H1 (cell line): ENCODE measurements around the gene MICA. TPM values are rescaled to one million over a fixed set of nuclear protein-coding genes. Genes with fewer than 3 reads are reported as not detected.

Source experiments
- CTBP2 ChIP-seq: IDR thresholded peaks from 2 replicates; pipeline ENCODE4 v1.7.0; 2011; ENCODE audit warnings: borderline replicate concordance, mild to moderate bottlenecking, moderate library complexity, mixed read lengths, low read length; ENCODE audit not compliant: insufficient read depth, insufficient read length
- EZH2 ChIP-seq: fragments of 200-600 bp; sonication (generic); IDR thresholded peaks from 2 replicates; pipeline ENCODE4 v1.7.1; 2012; ENCODE audit warnings: low read depth, mild to moderate bottlenecking, moderate library complexity, low read length, inconsistent platforms; ENCODE audit not compliant: severe bottlenecking
- KDM4A ChIP-seq: IDR thresholded peaks from one replicate; pipeline ENCODE4 v1.7.1; 2012; ENCODE audit warnings: low read depth, mild to moderate bottlenecking, moderate library complexity, low read length, inconsistent platforms; ENCODE audit not compliant: severe bottlenecking
- POLR2AphosphoS5 ChIP-seq: IDR thresholded peaks from 2 replicates; pipeline ENCODE4 v1.6.1; 2011; ENCODE audit warnings: low read depth, low read length
- POU5F1 ChIP-seq: IDR thresholded peaks from 2 replicates; pipeline ENCODE4 v1.6.1; 2011; ENCODE audit warnings: low read depth, mild to moderate bottlenecking, low read length, moderate library complexity
- RBBP5 ChIP-seq: IDR thresholded peaks from 2 replicates; pipeline ENCODE4 v1.7.1; 2012; ENCODE audit warnings: low read depth, mild to moderate bottlenecking, inconsistent platforms, low read length, moderate library complexity, borderline replicate concordance
- RNF2 ChIP-seq: fragments of 200-900, 300-1000 bp; sonication (generic); IDR thresholded peaks from 2 replicates; pipeline ENCODE4 v1.7.1; 2016; ENCODE audit warnings: borderline replicate concordance, low read depth, mild to moderate bottlenecking, antibody characterized with exemption, low read length; ENCODE audit not compliant: poor library complexity, severe bottlenecking; ENCODE audit errors: missing control alignments
- polyA plus RNA-seq, 7 experiments: library from polyadenylated mRNA; depleted of rRNA in 3 of 7; stranded (reverse) in 5 of 7; unstranded in 2 of 7; fragments of >200 nt in 5 of 7; fragments of 200-250 nt in 2 of 7; gene quantifications; 1 replicate in 5 of 7; 2 replicates in 1 of 7; 4 replicates in 1 of 7; pipeline versions ENCODE4 v1.2.1 to v1.2.3, GENCODE V29; 2011 to 2013; ENCODE audit warnings: missing spikeins in 2 of 7, mixed read lengths in 2 of 7
- total RNA-seq: library from RNA; stranded (reverse); fragmentation: NEBNext Ultra II Directional; extraction: Animal tissue kit (Norgen Biotek cat#: 25700); gene quantifications from 2 replicates; pipeline ENCODE4 v1.2.1, GENCODE V29; 2021
- TF ChIP-seq, protein P1 (sequence below): fragments of 300-600 bp; sonication (generic); IDR thresholded peaks from 2 replicates; pipeline ENCODE4 v1.7.1; 2012; ENCODE audit warnings: low read length, moderate library complexity, mild to moderate bottlenecking, inconsistent platforms; ENCODE audit not compliant: insufficient replicate concordance
- TF ChIP-seq, protein P2 (sequence below): IDR thresholded peaks from 2 replicates; pipeline ENCODE4 v1.6.1; 2011; ENCODE audit warnings: low read length, improper control_type of control experiment

Gene MICA
- total and polyA plus RNA-seq, 2 of the 8 experiments (the other 6 are each of a cell fraction or from before 2014, with no cell fraction given) = 12.5 to 16.3 TPM

DNA sequence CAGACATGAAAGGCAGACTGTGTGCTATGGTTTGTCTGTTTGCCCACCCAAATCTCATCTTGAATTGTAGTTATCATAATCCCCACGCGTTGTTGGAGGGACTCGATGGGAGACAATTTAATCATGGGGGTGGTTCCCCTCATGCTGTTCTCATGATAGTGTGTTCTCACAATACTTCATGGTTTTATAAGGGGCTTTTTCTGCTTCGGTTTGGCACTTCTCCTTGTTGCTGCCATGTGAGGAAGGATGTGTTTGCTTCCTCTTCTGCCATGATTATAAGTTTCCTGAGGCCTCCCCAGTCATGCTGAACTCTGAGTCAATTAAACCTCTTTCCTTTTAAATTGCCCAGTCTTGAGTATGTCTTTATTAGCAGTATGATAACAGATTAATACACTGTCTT, 47.4 kb downstream of the MICA start (continued):
- TF ChIP-seq, protein P1, sequence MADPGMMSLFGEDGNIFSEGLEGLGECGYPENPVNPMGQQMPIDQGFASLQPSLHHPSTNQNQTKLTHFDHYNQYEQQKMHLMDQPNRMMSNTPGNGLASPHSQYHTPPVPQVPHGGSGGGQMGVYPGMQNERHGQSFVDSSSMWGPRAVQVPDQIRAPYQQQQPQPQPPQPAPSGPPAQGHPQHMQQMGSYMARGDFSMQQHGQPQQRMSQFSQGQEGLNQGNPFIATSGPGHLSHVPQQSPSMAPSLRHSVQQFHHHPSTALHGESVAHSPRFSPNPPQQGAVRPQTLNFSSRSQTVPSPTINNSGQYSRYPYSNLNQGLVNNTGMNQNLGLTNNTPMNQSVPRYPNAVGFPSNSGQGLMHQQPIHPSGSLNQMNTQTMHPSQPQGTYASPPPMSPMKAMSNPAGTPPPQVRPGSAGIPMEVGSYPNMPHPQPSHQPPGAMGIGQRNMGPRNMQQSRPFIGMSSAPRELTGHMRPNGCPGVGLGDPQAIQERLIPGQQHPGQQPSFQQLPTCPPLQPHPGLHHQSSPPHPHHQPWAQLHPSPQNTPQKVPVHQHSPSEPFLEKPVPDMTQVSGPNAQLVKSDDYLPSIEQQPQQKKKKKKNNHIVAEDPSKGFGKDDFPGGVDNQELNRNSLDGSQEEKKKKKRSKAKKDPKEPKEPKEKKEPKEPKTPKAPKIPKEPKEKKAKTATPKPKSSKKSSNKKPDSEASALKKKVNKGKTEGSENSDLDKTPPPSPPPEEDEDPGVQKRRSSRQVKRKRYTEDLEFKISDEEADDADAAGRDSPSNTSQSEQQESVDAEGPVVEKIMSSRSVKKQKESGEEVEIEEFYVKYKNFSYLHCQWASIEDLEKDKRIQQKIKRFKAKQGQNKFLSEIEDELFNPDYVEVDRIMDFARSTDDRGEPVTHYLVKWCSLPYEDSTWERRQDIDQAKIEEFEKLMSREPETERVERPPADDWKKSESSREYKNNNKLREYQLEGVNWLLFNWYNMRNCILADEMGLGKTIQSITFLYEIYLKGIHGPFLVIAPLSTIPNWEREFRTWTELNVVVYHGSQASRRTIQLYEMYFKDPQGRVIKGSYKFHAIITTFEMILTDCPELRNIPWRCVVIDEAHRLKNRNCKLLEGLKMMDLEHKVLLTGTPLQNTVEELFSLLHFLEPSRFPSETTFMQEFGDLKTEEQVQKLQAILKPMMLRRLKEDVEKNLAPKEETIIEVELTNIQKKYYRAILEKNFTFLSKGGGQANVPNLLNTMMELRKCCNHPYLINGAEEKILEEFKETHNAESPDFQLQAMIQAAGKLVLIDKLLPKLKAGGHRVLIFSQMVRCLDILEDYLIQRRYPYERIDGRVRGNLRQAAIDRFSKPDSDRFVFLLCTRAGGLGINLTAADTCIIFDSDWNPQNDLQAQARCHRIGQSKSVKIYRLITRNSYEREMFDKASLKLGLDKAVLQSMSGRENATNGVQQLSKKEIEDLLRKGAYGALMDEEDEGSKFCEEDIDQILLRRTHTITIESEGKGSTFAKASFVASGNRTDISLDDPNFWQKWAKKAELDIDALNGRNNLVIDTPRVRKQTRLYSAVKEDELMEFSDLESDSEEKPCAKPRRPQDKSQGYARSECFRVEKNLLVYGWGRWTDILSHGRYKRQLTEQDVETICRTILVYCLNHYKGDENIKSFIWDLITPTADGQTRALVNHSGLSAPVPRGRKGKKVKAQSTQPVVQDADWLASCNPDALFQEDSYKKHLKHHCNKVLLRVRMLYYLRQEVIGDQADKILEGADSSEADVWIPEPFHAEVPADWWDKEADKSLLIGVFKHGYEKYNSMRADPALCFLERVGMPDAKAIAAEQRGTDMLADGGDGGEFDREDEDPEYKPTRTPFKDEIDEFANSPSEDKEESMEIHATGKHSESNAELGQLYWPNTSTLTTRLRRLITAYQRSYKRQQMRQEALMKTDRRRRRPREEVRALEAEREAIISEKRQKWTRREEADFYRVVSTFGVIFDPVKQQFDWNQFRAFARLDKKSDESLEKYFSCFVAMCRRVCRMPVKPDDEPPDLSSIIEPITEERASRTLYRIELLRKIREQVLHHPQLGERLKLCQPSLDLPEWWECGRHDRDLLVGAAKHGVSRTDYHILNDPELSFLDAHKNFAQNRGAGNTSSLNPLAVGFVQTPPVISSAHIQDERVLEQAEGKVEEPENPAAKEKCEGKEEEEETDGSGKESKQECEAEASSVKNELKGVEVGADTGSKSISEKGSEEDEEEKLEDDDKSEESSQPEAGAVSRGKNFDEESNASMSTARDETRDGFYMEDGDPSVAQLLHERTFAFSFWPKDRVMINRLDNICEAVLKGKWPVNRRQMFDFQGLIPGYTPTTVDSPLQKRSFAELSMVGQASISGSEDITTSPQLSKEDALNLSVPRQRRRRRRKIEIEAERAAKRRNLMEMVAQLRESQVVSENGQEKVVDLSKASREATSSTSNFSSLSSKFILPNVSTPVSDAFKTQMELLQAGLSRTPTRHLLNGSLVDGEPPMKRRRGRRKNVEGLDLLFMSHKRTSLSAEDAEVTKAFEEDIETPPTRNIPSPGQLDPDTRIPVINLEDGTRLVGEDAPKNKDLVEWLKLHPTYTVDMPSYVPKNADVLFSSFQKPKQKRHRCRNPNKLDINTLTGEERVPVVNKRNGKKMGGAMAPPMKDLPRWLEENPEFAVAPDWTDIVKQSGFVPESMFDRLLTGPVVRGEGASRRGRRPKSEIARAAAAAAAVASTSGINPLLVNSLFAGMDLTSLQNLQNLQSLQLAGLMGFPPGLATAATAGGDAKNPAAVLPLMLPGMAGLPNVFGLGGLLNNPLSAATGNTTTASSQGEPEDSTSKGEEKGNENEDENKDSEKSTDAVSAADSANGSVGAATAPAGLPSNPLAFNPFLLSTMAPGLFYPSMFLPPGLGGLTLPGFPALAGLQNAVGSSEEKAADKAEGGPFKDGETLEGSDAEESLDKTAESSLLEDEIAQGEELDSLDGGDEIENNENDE = no peak
- TF ChIP-seq KDM4A = no peak
- TF ChIP-seq, protein P2, sequence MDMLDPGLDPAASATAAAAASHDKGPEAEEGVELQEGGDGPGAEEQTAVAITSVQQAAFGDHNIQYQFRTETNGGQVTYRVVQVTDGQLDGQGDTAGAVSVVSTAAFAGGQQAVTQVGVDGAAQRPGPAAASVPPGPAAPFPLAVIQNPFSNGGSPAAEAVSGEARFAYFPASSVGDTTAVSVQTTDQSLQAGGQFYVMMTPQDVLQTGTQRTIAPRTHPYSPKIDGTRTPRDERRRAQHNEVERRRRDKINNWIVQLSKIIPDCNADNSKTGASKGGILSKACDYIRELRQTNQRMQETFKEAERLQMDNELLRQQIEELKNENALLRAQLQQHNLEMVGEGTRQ = no peak
- TF ChIP-seq EZH2 = no peak
- TF ChIP-seq RNF2 = no peak
- TF ChIP-seq POU5F1 = no peak
- TF ChIP-seq CTBP2 = no peak
- TF ChIP-seq POLR2AphosphoS5 = no peak
- TF ChIP-seq RBBP5 = no peak
